ENCODE results near the gene HNRNPUL1.

The HNRNPUL1 gene

DNA sequence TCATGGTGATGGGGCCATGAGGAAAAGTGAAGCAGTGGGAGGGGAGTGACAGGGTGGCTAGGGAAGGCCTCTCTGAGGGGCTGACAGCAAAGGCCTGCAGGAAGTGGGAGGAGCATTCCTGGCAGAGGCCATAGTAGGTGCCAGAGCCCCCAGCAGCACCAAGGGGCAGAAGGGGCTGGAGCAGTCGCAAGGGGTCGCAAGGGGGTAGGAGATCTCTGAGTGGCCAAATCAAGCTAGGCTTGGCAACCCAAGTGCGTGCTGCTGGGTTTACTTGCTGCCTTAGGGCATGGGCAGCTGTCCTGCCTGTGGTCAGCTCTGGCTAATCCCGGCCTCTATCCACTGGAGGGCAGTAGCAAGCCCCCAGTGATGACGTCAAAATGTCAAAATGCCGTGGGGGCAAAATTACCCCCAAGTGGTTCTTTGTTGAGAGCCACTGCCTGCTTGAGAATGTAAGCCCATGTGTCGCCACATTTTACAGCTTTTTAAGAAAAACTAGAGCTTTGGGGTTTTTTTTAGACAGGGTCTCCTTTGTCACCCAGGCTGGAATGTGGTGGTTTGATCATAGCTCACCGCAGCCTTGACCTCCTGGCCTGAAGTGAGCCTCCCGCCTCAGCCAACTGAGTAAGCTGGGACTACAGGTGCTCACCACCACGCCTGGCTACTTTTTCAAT, 57.6 kb downstream of the HNRNPUL1 start:
- TF ChIP-seq, protein P1, sequence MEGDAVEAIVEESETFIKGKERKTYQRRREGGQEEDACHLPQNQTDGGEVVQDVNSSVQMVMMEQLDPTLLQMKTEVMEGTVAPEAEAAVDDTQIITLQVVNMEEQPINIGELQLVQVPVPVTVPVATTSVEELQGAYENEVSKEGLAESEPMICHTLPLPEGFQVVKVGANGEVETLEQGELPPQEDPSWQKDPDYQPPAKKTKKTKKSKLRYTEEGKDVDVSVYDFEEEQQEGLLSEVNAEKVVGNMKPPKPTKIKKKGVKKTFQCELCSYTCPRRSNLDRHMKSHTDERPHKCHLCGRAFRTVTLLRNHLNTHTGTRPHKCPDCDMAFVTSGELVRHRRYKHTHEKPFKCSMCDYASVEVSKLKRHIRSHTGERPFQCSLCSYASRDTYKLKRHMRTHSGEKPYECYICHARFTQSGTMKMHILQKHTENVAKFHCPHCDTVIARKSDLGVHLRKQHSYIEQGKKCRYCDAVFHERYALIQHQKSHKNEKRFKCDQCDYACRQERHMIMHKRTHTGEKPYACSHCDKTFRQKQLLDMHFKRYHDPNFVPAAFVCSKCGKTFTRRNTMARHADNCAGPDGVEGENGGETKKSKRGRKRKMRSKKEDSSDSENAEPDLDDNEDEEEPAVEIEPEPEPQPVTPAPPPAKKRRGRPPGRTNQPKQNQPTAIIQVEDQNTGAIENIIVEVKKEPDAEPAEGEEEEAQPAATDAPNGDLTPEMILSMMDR (IDR thresholded peaks at IDR 0.05; ENCODE audit: low read depth, low read length) = peak; percentile 74
- Histone ChIP-seq H3K27ac (peak overlapping the region; percentile 61; the same call in 1 of the 2 replicates), H3K36me3 (peaks cover 43% of the 10 kb centered on the region), H3K27me3 (ENCODE audit: insufficient read depth, low read depth, severe bottlenecking) (no peaks in the 10 kb centered on the region), H3K9me3 (ENCODE audit: severe bottlenecking) (no peaks in the 10 kb centered on the region), H3K4me3 (ENCODE audit: low read depth, low read length) (no peak overlapping the region)
- peak; percentile 55 for DNase-seq

DNA sequence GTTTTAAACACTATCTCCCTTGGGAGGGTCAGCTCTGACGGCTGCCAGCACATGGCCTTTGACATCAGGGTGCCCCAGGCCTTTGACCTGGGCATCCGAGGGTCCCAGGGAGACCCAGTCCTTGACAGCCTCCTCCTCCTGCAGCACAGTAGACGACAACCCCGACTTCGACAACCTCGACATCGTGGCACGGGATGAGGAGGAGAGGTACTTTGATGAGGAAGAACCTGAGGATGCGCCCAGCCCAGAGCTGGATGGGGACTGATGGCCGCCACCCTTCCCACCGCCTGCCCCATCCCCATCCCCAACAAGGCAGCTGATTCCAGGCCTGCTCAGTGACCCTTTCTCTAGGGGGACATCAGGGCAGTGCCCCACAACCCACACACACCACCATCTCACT, 58.3 kb downstream of the HNRNPUL1 start:
- Histone ChIP-seq H3K4me3 (ENCODE audit: low read depth, low read length) (no peak overlapping the region), H3K36me3 (peaks cover 36% of the 10 kb centered on the region), H3K9me3 (ENCODE audit: severe bottlenecking) (no peaks in the 10 kb centered on the region), H3K27ac (peak overlapping the region; percentile 61), H3K27me3 (ENCODE audit: insufficient read depth, low read depth, severe bottlenecking) (no peaks in the 10 kb centered on the region)
- no peak for DNase-seq
- TF ChIP-seq, protein P1 (IDR thresholded peaks at IDR 0.05; ENCODE audit: low read depth, low read length) = no peak

DNA sequence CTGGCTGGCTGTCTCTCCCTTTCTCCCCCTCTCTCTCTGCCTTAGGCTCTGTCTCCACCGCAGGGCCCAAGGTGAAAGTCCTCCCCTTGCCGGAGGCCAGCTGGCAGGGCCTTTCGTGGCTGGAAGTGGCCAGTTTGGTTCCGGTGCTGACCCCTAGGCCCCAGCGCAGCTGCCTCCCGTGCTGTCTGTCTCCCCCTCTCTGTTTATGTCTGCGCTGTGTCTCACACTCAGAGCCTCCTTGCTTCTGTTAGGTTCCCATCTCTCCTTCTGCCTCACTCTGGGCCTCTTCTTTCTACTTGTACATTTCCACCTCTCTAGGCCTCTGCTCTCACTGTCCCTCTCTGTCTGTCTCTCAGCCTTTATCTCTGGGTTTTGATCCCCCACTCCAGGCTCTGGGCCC, 58.9 kb downstream of the HNRNPUL1 start:
- Histone ChIP-seq H3K4me3 (ENCODE audit: low read depth, low read length) (no peak overlapping the region), H3K9me3 (ENCODE audit: severe bottlenecking) (no peaks in the 10 kb centered on the region), H3K27me3 (ENCODE audit: insufficient read depth, low read depth, severe bottlenecking) (no peaks in the 10 kb centered on the region), H3K36me3 (peaks cover 36% of the 10 kb centered on the region), H3K27ac (peak overlapping the region; percentile 61)
- TF ChIP-seq, protein P1 (IDR thresholded peaks at IDR 0.05; ENCODE audit: low read depth, low read length) = no peak
- no peak for DNase-seq

DNA sequence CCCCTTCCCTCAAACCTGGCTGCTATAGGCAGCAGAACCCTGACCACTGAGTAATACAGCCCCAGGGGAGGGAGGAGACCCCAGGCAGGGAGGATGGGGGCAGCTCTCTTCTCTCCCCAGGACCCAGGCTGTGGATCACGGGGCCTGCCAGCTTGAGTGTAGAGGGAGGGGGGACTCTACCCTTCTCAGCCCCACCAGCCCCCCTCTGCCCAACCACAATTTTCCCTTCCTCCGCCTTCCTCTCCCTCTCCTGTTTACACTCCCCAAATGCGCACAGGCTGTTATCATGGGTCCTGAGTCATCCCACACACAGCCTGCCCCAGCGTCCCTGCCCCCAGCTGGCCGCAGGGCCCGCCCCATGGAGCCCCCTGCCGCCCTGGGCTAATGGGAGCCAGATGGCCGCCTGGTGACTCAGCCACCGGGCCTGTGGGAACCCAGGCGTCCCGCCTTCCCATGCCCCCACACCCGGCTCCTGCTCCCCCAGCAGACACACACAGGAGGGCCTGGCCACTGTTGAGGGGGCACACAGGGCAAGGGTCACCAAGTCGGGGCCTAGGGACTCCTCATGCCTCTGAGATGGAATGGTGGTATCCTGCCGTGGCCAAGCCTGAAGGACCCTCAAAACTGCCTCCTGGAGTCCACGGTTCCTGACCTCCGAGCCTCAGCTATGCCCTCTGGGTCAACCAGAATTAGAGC, 59.4 kb downstream of the HNRNPUL1 start:
- Histone ChIP-seq H3K36me3 (peaks cover 31% of the 10 kb centered on the region), H3K4me3 (ENCODE audit: low read depth, low read length) (no peak overlapping the region), H3K27ac (peak overlapping the region; percentile 61)

DNA sequence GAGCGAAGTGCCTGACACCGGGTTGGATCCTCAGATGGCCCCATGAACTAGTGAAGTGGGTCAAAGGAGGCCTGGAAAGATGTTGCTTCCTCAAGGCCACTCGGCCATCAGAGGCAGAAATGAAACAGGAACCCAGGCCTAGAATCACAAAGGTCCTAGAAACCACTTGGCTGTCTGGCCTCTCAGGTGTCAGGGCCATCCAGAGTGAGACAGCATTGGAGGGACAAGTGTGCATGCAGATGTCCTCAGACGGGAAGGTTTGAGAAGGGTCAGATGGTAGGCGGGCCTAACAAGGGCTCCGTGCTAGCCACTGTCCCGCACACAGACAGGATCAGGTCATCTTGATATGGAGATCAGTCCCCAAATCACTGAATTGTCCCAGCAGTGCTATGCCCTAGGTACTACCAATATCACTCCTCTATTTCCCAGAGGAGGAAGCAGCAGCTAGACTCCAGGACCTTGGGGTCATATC, 60.1 kb downstream of the HNRNPUL1 start:
- Histone ChIP-seq H3K27me3 (ENCODE audit: insufficient read depth, low read depth, severe bottlenecking) (no peaks in the 10 kb centered on the region), H3K27ac (peak overlapping the region; percentile 61), H3K9me3 (ENCODE audit: severe bottlenecking) (no peaks in the 10 kb centered on the region), H3K4me3 (ENCODE audit: low read depth, low read length) (no peak overlapping the region), H3K36me3 (peaks cover 24% of the 10 kb centered on the region)
- TF ChIP-seq, protein P1 (IDR thresholded peaks at IDR 0.05; ENCODE audit: low read depth, low read length) = no peak
- DNase-seq = no peak

More for the DNA sequence above, 59.4 kb downstream of the HNRNPUL1 start:
- peak; percentile 59 for DNase-seq
- no peaks in the 10 kb centered on the region for H3K9me3 ChIP-seq (ENCODE audit: severe bottlenecking)
- TF ChIP-seq, protein P1 (IDR thresholded peaks at IDR 0.05; ENCODE audit: low read depth, low read length) = no peak
- no peaks in the 10 kb centered on the region for H3K27me3 ChIP-seq (ENCODE audit: insufficient read depth, low read depth, severe bottlenecking)
